ENCODE measurements around the gene GALNT2. TPM values are rescaled to one million over a fixed set of nuclear protein-coding genes. Genes with fewer than 3 reads are reported as not detected.

Gene GALNT2
- total and polyA plus RNA-seq, 2 experiments from 2014 or later = 17.8 to 48.3 TPM

DNA sequence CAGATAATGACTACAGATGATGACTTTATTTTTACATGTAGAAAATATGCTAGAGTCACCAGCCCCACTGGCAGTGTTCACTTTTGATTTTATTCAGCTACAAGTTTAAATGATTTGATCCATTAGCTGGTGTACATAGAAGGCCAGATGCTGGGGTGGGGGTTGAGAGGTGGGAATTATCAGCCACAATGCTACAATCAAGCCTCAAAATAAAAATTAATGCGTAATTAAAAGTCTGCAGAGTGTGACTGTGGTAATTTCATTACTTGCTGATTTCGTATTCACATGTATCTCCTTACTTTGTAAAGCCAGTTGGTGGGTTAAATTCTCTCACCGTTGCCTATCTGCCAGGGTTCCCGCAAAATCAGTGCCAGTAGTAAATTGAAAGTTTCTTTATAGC lies 109.3 kb downstream of the GALNT2 start:
- no peaks in the 10 kb centered on the region for H3F3A ChIP-seq (replicated peaks; ENCODE audit: low read depth)
- H3K27ac Mint-ChIP-seq = no peak overlapping the region
- no peak for ATAC-seq
- no peaks in the 10 kb centered on the region for H4K20me1 ChIP-seq (replicated peaks; ENCODE audit: insufficient read depth)
- H3K9me3 Mint-ChIP-seq = no peaks in the 10 kb centered on the region
- H3K4me1 Mint-ChIP-seq = peaks cover 41% of the 10 kb centered on the region
- peaks cover 24% of the 10 kb centered on the region for H3K4me1 ChIP-seq (ENCODE audit: insufficient read depth)
- H3K79me2 ChIP-seq (replicated peaks; ENCODE audit: insufficient read depth) = peaks cover 22% of the 10 kb centered on the region
- no peak overlapping the region for H3K4me3 ChIP-seq
- no peak for DNase-seq (ENCODE audit: low spot score)
- H2AFZ ChIP-seq = no peak overlapping the region
- H3K4me3 Mint-ChIP-seq = no peak overlapping the region
- TF ChIP-seq JUNB (IDR thresholded peaks at IDR 0.05; ENCODE audit: unreplicated experiment) = no peak
- TF ChIP-seq ZNF114 (CRISPR knock-in tag; IDR thresholded peaks at IDR 0.05) = no peak
- TF ChIP-seq EZH2 (IDR thresholded peaks at IDR 0.05; ENCODE audit: low read depth, unreplicated experiment) = no peak
- TF ChIP-seq NANOG (IDR thresholded peaks at IDR 0.05; ENCODE audit: borderline replicate concordance) = no peak
- no peak for TF ChIP-seq POLR2AphosphoS5 (IDR thresholded peaks at IDR 0.05; ENCODE audit: low read depth)
- no peak for TF ChIP-seq CREB1 (CRISPR knock-in tag; IDR thresholded peaks at IDR 0.05; ENCODE audit: low read depth)
- TF ChIP-seq, protein P1, sequence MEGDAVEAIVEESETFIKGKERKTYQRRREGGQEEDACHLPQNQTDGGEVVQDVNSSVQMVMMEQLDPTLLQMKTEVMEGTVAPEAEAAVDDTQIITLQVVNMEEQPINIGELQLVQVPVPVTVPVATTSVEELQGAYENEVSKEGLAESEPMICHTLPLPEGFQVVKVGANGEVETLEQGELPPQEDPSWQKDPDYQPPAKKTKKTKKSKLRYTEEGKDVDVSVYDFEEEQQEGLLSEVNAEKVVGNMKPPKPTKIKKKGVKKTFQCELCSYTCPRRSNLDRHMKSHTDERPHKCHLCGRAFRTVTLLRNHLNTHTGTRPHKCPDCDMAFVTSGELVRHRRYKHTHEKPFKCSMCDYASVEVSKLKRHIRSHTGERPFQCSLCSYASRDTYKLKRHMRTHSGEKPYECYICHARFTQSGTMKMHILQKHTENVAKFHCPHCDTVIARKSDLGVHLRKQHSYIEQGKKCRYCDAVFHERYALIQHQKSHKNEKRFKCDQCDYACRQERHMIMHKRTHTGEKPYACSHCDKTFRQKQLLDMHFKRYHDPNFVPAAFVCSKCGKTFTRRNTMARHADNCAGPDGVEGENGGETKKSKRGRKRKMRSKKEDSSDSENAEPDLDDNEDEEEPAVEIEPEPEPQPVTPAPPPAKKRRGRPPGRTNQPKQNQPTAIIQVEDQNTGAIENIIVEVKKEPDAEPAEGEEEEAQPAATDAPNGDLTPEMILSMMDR (conservative IDR thresholded peaks at IDR 0.05; ENCODE audit: low read depth in 2 of 2) = no peak
- TF ChIP-seq, protein P2, sequence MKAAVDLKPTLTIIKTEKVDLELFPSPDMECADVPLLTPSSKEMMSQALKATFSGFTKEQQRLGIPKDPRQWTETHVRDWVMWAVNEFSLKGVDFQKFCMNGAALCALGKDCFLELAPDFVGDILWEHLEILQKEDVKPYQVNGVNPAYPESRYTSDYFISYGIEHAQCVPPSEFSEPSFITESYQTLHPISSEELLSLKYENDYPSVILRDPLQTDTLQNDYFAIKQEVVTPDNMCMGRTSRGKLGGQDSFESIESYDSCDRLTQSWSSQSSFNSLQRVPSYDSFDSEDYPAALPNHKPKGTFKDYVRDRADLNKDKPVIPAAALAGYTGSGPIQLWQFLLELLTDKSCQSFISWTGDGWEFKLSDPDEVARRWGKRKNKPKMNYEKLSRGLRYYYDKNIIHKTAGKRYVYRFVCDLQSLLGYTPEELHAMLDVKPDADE (IDR thresholded peaks at IDR 0.05) = no peak
- H3K27me3 Mint-ChIP-seq (ENCODE audit: insufficient read depth, low read depth, poor library complexity) = peaks cover 5% of the 10 kb centered on the region
- no peaks in the 10 kb centered on the region for H3K27me3 ChIP-seq (ENCODE audit: insufficient read depth)
- H3K36me3 Mint-ChIP-seq (ENCODE audit: low read depth) = peaks cover 6% of the 10 kb centered on the region; the same call in 1 of the 3 replicates
- H3K9me2 ChIP-seq (ENCODE audit: insufficient read depth) = no peaks in the 10 kb centered on the region; the same call in 1 of the 2 replicates
- no peak overlapping the region for H3K27ac ChIP-seq (ENCODE audit: low read depth)
- H3K36me3 ChIP-seq (ENCODE audit: insufficient read depth) = no peaks in the 10 kb centered on the region
- no peak overlapping the region for H3K4me2 ChIP-seq

DNA sequence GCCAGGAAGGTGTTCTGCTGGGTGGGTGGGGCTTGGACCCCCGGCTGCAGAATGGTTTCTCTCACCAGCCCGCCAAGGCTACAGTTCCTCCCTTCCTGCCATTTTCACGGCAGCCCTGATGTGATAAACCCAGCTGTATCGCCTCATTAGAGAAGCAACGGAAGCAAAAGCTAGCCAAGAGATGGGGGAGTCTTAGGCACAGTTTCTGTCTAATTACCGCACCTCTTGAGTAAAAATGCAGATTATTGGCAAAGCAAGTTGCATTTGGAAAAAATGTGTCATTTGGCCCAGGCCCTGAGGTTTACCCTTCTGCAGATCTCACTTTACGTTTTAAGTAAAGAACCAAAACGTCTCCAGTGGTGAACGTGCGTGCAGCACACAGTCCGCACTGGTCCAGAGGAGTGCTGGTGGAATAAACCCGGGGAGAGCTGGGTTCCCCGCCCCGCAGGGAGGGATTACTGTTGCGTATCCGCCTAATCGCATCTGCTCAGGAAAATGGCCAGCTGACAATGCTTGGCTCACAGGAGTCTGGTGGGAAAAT lies 109.9 kb downstream of the GALNT2 start:
- H3F3A ChIP-seq (replicated peaks; ENCODE audit: low read depth) = no peaks in the 10 kb centered on the region
- H3K36me3 ChIP-seq (ENCODE audit: insufficient read depth) = no peaks in the 10 kb centered on the region
- H3K36me3 Mint-ChIP-seq (ENCODE audit: low read depth) = peaks cover 6% of the 10 kb centered on the region; the same call in 1 of the 3 replicates
- DNase-seq (ENCODE audit: low spot score) (no peak), ATAC-seq (peak; percentile 61)
- H3K27ac Mint-ChIP-seq = no peak overlapping the region; the same call in 1 of the 2 replicates
- H3K9me2 ChIP-seq (ENCODE audit: insufficient read depth) = no peaks in the 10 kb centered on the region; the same call in 1 of the 2 replicates
- H3K4me1 Mint-ChIP-seq = peaks cover 41% of the 10 kb centered on the region
- H3K4me3 Mint-ChIP-seq = no peak overlapping the region
- H3K27ac ChIP-seq (ENCODE audit: low read depth) = 0 out of 2 replicates have a peak overlapping the region, but pooled peaks have one; percentile 39
- 0 out of 2 replicates have a peak overlapping the region, but pooled peaks have one; percentile 13 for H3K4me2 ChIP-seq
- H4K20me1 ChIP-seq (replicated peaks; ENCODE audit: insufficient read depth) = no peaks in the 10 kb centered on the region
- H3K27me3 Mint-ChIP-seq (ENCODE audit: insufficient read depth, low read depth, poor library complexity) = peaks cover 5% of the 10 kb centered on the region
- no peaks in the 10 kb centered on the region for H3K9me3 Mint-ChIP-seq
- peaks cover 17% of the 10 kb centered on the region for H3K79me2 ChIP-seq (replicated peaks; ENCODE audit: insufficient read depth)
- no peaks in the 10 kb centered on the region for H3K27me3 ChIP-seq (ENCODE audit: insufficient read depth)
- no peak overlapping the region for H3K4me3 ChIP-seq
- H3K4me1 ChIP-seq (ENCODE audit: insufficient read depth) = peaks cover 24% of the 10 kb centered on the region
- H2AFZ ChIP-seq = no peak overlapping the region
- TF ChIP-seq CREB1 (CRISPR knock-in tag; IDR thresholded peaks at IDR 0.05; ENCODE audit: low read depth) (no peak), STAT1 (IDR thresholded peaks at IDR 0.05; ENCODE audit: unreplicated experiment) (no peak), EZH2 (IDR thresholded peaks at IDR 0.05; ENCODE audit: low read depth, unreplicated experiment) (no peak), POLR2AphosphoS5 (IDR thresholded peaks at IDR 0.05; ENCODE audit: low read depth) (no peak), EZH2phosphoT487 (IDR thresholded peaks at IDR 0.05; ENCODE audit: unreplicated experiment) (no peak)
- TF ChIP-seq, protein P3, sequence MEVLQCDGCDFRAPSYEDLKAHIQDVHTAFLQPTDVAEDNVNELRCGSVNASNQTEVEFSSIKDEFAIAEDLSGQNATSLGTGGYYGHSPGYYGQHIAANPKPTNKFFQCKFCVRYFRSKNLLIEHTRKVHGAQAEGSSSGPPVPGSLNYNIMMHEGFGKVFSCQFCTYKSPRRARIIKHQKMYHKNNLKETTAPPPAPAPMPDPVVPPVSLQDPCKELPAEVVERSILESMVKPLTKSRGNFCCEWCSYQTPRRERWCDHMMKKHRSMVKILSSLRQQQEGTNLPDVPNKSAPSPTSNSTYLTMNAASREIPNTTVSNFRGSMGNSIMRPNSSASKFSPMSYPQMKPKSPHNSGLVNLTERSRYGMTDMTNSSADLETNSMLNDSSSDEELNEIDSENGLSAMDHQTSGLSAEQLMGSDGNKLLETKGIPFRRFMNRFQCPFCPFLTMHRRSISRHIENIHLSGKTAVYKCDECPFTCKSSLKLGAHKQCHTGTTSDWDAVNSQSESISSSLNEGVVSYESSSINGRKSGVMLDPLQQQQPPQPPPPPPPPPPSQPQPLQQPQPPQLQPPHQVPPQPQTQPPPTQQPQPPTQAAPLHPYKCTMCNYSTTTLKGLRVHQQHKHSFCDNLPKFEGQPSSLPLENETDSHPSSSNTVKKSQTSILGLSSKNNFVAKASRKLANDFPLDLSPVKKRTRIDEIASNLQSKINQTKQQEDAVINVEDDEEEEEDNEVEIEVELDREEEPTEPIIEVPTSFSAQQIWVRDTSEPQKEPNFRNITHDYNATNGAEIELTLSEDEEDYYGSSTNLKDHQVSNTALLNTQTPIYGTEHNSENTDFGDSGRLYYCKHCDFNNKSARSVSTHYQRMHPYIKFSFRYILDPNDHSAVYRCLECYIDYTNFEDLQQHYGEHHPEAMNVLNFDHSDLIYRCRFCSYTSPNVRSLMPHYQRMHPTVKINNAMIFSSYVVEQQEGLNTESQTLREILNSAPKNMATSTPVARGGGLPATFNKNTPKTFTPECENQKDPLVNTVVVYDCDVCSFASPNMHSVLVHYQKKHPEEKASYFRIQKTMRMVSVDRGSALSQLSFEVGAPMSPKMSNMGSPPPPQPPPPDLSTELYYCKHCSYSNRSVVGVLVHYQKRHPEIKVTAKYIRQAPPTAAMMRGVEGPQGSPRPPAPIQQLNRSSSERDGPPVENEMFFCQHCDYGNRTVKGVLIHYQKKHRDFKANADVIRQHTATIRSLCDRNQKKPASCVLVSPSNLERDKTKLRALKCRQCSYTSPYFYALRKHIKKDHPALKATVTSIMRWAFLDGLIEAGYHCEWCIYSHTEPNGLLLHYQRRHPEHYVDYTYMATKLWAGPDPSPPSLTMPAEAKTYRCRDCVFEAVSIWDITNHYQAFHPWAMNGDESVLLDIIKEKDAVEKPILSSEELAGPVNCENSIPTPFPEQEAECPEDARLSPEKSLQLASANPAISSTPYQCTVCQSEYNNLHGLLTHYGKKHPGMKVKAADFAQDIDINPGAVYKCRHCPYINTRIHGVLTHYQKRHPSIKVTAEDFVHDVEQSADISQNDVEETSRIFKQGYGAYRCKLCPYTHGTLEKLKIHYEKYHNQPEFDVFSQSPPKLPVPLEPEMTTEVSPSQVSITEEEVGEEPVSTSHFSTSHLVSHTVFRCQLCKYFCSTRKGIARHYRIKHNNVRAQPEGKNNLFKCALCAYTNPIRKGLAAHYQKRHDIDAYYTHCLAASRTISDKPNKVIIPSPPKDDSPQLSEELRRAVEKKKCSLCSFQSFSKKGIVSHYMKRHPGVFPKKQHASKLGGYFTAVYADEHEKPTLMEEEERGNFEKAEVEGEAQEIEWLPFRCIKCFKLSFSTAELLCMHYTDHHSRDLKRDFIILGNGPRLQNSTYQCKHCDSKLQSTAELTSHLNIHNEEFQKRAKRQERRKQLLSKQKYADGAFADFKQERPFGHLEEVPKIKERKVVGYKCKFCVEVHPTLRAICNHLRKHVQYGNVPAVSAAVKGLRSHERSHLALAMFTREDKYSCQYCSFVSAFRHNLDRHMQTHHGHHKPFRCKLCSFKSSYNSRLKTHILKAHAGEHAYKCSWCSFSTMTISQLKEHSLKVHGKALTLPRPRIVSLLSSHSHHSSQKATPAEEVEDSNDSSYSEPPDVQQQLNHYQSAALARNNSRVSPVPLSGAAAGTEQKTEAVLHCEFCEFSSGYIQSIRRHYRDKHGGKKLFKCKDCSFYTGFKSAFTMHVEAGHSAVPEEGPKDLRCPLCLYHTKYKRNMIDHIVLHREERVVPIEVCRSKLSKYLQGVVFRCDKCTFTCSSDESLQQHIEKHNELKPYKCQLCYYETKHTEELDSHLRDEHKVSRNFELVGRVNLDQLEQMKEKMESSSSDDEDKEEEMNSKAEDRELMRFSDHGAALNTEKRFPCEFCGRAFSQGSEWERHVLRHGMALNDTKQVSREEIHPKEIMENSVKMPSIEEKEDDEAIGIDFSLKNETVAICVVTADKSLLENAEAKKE (CRISPR knock-in tag; IDR thresholded peaks at IDR 0.05) = no peak

All from GM23338 (cell line).